ENCODE measurements around the gene CCNF.

- TF ChIP-seq EZH2 (IDR thresholded peaks at IDR 0.05; ENCODE audit: borderline replicate concordance, low read depth, low read length, poor library complexity, severe bottlenecking) (no peak), CTCF (conservative IDR thresholded peaks at IDR 0.05; ENCODE audit: low read depth, low read length) (no peak)
Measured at GRCh38 chr16:2464333-2464732, 35.1 kb downstream of the CCNF start.

All from A673 (cell line).